CD14-positive monocyte (primary cell): ENCODE data around the gene CCT2. TPM values are rescaled to one million over a fixed set of nuclear protein-coding genes. Genes with fewer than 3 reads are reported as not detected.

Source experiments
- DNase-seq, 3 donors: peaks; one replicate each; pipeline ENCODE4 v3.0.0-alpha.2; 2011 to 2022
- H2AFZ ChIP-seq: 2 replicates; pipeline ENCODE4 v1.6.0; 2012; ENCODE audit warnings: mild to moderate bottlenecking, low read depth, low read length, inconsistent platforms; ENCODE audit not compliant: insufficient read depth, poor library complexity, severe bottlenecking
- H3K27ac ChIP-seq, 2 donors: 1 replicate in 1 of 2; 2 replicates in 1 of 2; pipeline ENCODE4 v1.5.1; 2012 to 2013; ENCODE audit warnings: low read length in 2 of 2, control low read depth in 1 of 2, inconsistent platforms in 1 of 2, low read depth in 1 of 2, mild to moderate bottlenecking in 1 of 2
- H3K27me3 ChIP-seq, 2 donors: one replicate each; pipeline versions ENCODE4 v1.6.0 to v1.6.1; 2011 to 2013; ENCODE audit warnings: low read length in 2 of 2; ENCODE audit not compliant: control insufficient read depth in 2 of 2, insufficient read depth in 2 of 2
- H3K36me3 ChIP-seq, 2 donors: replicated peaks in 1 of 2; 1 replicate in 1 of 2; 2 replicates in 1 of 2; pipeline versions ENCODE4 v1.5.1 to v1.6.1; 2012 to 2013; ENCODE audit warnings: low read length in 2 of 2, control low read depth in 1 of 2, inconsistent platforms in 1 of 2, mild to moderate bottlenecking in 1 of 2; ENCODE audit not compliant: insufficient read depth in 2 of 2, control insufficient read depth in 1 of 2
- H3K4me1 ChIP-seq, 2 donors: 1 replicate in 1 of 2; 2 replicates in 1 of 2; pipeline versions ENCODE4 v1.5.1 to v1.6.1; 2012 to 2013; ENCODE audit warnings: low read length in 2 of 2, control low read depth in 1 of 2, inconsistent platforms in 1 of 2, mild to moderate bottlenecking in 1 of 2, moderate library complexity in 1 of 2; ENCODE audit not compliant: insufficient read depth in 2 of 2, control insufficient read depth in 1 of 2
- H3K4me2 ChIP-seq: replicated peaks from 2 replicates; pipeline ENCODE3; 2012; ENCODE audit warnings: low read length, moderate library complexity, mild to moderate bottlenecking; ENCODE audit not compliant: poor library complexity, severe bottlenecking; ENCODE audit errors: extremely low read depth
- H3K4me3 ChIP-seq, 3 experiments: fragments of 200-600 bp in 1 of 3; sonication (generic) in 1 of 3; replicated peaks in 1 of 3; 1 replicate in 2 of 3; 2 replicates in 1 of 3; pipeline ENCODE4 v1.5.1; 2011 to 2013; ENCODE audit warnings: low read length in 3 of 3, mild to moderate bottlenecking in 3 of 3, control low read depth in 2 of 3, low read depth in 2 of 3, inconsistent platforms in 1 of 3, moderate library complexity in 1 of 3
- H3K79me2 ChIP-seq: 2 replicates; pipeline ENCODE4 v1.6.0; 2012; ENCODE audit warnings: mild to moderate bottlenecking, control low read depth, inconsistent platforms, low read length, moderate library complexity; ENCODE audit not compliant: insufficient read depth
- H3K9ac ChIP-seq: 2 replicates; pipeline ENCODE4 v1.6.0; 2017; ENCODE audit warnings: low read length, mild to moderate bottlenecking; ENCODE audit not compliant: insufficient read depth, poor library complexity, severe bottlenecking
- H3K9me3 ChIP-seq, 2 donors: replicated peaks in 1 of 2; 1 replicate in 1 of 2; 2 replicates in 1 of 2; pipeline versions ENCODE4 v1.5.1 to v1.6.1; 2012 to 2013; ENCODE audit warnings: low read length in 2 of 2, control low read depth in 1 of 2; ENCODE audit not compliant: control insufficient read depth in 1 of 2, insufficient read depth in 1 of 2
- H4K20me1 ChIP-seq: 2 replicates; pipeline ENCODE4 v1.6.0; 2012; ENCODE audit warnings: mild to moderate bottlenecking, low read length, control low read depth, moderate library complexity; ENCODE audit not compliant: insufficient read depth
- H3K27ac Mint-ChIP-seq, 7 donors: one replicate each; pipeline ENCODE4 v1.8.0; 2020; ENCODE audit warnings: mild to moderate bottlenecking in 7 of 7, mixed read lengths in 7 of 7, moderate library complexity in 6 of 7, inconsistent platforms in 2 of 7
- H3K27me3 Mint-ChIP-seq, 3 donors: one replicate each; pipeline ENCODE4 v1.8.0; 2021 to 2022; ENCODE audit warnings: low read depth in 3 of 3, mild to moderate bottlenecking in 3 of 3, mixed read lengths in 3 of 3, moderate library complexity in 3 of 3, inconsistent platforms in 1 of 3
- H3K36me3 Mint-ChIP-seq, 2 donors: one replicate each; pipeline ENCODE4 v1.8.0; 2020; ENCODE audit warnings: mixed read lengths in 2 of 2, inconsistent platforms in 1 of 2, mild to moderate bottlenecking in 1 of 2
- H3K4me1 Mint-ChIP-seq: one replicate; pipeline ENCODE4 v1.8.0; 2020; ENCODE audit warnings: mild to moderate bottlenecking, mixed read lengths
- H3K4me3 Mint-ChIP-seq, 2 donors: one replicate each; pipeline ENCODE4 v1.8.0; 2020; ENCODE audit warnings: mild to moderate bottlenecking in 2 of 2, mixed read lengths in 2 of 2, moderate library complexity in 1 of 2
- H3K9me3 Mint-ChIP-seq, 7 donors: one replicate each; pipeline ENCODE4 v1.8.0; 2020 to 2022; ENCODE audit warnings: mixed read lengths in 7 of 7, mild to moderate bottlenecking in 6 of 7, moderate library complexity in 6 of 7, inconsistent platforms in 2 of 7
- CTCF ChIP-seq: fragments of 200-600 bp; IDR thresholded peaks from one replicate; pipeline ENCODE4 v1.8.0; 2022; ENCODE audit warnings: antibody characterized with exemption, mild to moderate bottlenecking
- WGBS: methylation state at CpG from one replicate; pipeline ENCODE4 v1.1.5; 2013; ENCODE audit warnings: missing lambda C conversion rate; ENCODE audit not compliant: insufficient coverage; 5-methylcytosine and 5-hydroxymethylcytosine counted together
- intact Hi-C, 2 donors: fragments of 100-400 bp; cut with micrococcal nuclease; formaldehyde crosslinking; loops; one replicate each; pipeline versions ENCODE4 v1.15.0 to v1.15.1; 2023
- polyA plus RNA-seq, 3 donors: library from polyadenylated mRNA; depleted of rRNA in 1 of 3; unstranded in 2 of 3; stranded (reverse) in 1 of 3; fragments of 300-500 nt in 2 of 3; fragments of >200 nt in 1 of 3; fragmentation: Illumina TruSeq in 2 of 3; gene quantifications; 1 replicate in 2 of 3; 2 replicates in 1 of 3; pipeline ENCODE4 v1.2.3, GENCODE V29; 2012 to 2021

Gene CCT2
- polyA plus RNA-seq, 3 donors: 39.8 to 87.4 (median 63.3) TPM

GRCh38 chr12:69555461-69555860, 29.8 kb upstream of the CCT2 start:
- no peaks in the 10 kb centered on the region for H3K27me3 Mint-ChIP-seq
- Histone ChIP-seq H3K36me3 (no peaks in the 10 kb centered on the region), H2AFZ (no peak overlapping the region), H3K27ac (no peak overlapping the region), H3K27me3 (no peaks in the 10 kb centered on the region), H3K4me1 (no peaks in the 10 kb centered on the region), H4K20me1 (peaks cover 21% of the 10 kb centered on the region), H3K4me2 (no peak overlapping the region), H3K4me3 (no peak overlapping the region), H3K9me3 (no peaks in the 10 kb centered on the region), H3K79me2 (no peaks in the 10 kb centered on the region), H3K9ac (no peak overlapping the region)
- no peak for TF ChIP-seq CTCF
- H3K4me3 Mint-ChIP-seq: no peak overlapping the region
- intact Hi-C loops: no loop called here
- H3K27ac Mint-ChIP-seq: no peak overlapping the region
- no peaks in the 10 kb centered on the region for H3K9me3 Mint-ChIP-seq
- WGBS: 60% methylated on average over 1 of the region's 6 CpGs
- no peaks in the 10 kb centered on the region for H3K4me1 Mint-ChIP-seq
- DNase-seq: no peak
- peaks cover 0 to 8% of the 10 kb centered on the region in 2 donors for H3K36me3 Mint-ChIP-seq

GRCh38 chr12:69556383-69556782, 28.9 kb upstream of the CCT2 start:
- DNase-seq: no peak
- WGBS: 100% methylated on average over 2 of the region's 9 CpGs
- Histone ChIP-seq H3K9me3 (no peaks in the 10 kb centered on the region), H3K27me3 (no peaks in the 10 kb centered on the region), H3K4me2 (no peak overlapping the region), H3K79me2 (no peaks in the 10 kb centered on the region), H3K9ac (no peak overlapping the region), H3K36me3 (no peaks in the 10 kb centered on the region), H4K20me1 (peaks cover 21% of the 10 kb centered on the region), H3K27ac (no peak overlapping the region), H2AFZ (no peak overlapping the region), H3K4me3 (no peak overlapping the region), H3K4me1 (no peaks in the 10 kb centered on the region)
- intact Hi-C loops: no loop called here
- Mint-ChIP-seq H3K27ac (no peak overlapping the region), H3K4me3 (no peak overlapping the region), H3K27me3 (no peaks in the 10 kb centered on the region), H3K36me3 (peaks cover 0 to 8% of the 10 kb centered on the region in 2 donors), H3K9me3 (no peaks in the 10 kb centered on the region), H3K4me1 (no peaks in the 10 kb centered on the region)
- TF ChIP-seq CTCF: no peak
